HG03460 (cell line): ENCODE measurements around the gene GTF2H3.

Source experiments
- ATAC-seq: cut with Tn5 transposase; IDR thresholded peaks from one replicate; pipeline ENCODE4 v1.9.1; 2021; ENCODE audit not compliant: unreplicated experiment

The GTF2H3 gene

DNA sequence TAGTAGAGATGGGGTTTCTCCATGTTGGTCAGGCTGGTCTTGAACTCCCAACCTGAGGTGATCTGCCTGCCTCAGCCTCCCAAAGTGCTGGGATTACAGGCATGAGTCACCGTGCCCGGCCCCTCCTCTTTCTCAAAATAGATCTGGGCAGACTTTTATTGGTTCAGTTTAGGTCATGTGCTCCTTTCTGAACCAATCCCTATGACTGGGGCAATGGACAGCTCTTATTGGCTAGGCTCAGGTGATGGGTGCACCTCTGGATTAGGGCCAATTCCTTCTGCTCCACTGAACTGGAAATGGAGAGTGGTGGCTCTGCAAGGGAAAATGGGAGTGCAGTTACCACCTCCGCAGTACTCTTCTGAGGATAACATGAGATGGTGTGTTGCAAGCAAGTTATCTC lies 72.3 kb downstream of the GTF2H3 start:
- ATAC-seq, result no peak

DNA sequence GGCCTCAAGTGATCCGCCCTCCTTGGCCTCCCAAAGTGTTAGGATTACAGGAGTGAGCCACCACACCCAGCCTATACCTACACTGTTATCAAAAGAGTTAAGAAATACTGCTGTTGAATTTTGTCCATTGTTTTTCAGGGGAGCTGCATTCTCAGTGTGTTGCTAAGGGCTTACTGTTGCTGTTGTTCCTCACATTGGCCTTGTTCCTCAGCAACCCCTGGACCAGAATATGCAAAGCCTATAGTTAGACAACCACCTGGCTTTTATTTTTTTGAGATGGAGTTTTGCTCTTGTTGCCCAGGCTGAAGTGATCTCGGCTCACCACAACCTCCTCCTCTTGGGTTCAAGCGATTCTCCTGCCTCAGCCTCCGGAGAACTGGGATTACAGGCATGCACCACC lies 73.8 kb downstream of the GTF2H3 start:
- ATAC-seq, result no peak
